Ishikawa (cell line): ENCODE measurements around the gene BUD23.

Experiments used
- CEBPB ChIP-seq: IDR thresholded peaks from 2 replicates; pipeline ENCODE4 v1.6.1; 2012
- CREB1 ChIP-seq: IDR thresholded peaks from 2 replicates; pipeline ENCODE4 v1.6.1; 2012; ENCODE audit warnings: low read depth
- EP300 ChIP-seq: IDR thresholded peaks from 2 replicates; pipeline ENCODE4 v1.6.1; 2012; ENCODE audit warnings: borderline replicate concordance
- FOXM1 ChIP-seq: IDR thresholded peaks from 2 replicates; pipeline ENCODE4 v1.6.1; 2012; ENCODE audit warnings: low read depth, borderline replicate concordance
- NFIC ChIP-seq: IDR thresholded peaks from 2 replicates; pipeline ENCODE4 v1.6.1; 2012
- RAD21 ChIP-seq: IDR thresholded peaks from 2 replicates; pipeline ENCODE4 v1.6.1; 2012; ENCODE audit warnings: low read depth
- TAF1 ChIP-seq: IDR thresholded peaks from 2 replicates; pipeline ENCODE4 v1.6.1; 2012; ENCODE audit warnings: low read depth, mild to moderate bottlenecking
- TCF12 ChIP-seq: IDR thresholded peaks from 2 replicates; pipeline ENCODE4 v1.6.1; 2012; ENCODE audit warnings: low read depth
- YY1 ChIP-seq: IDR thresholded peaks from 2 replicates; pipeline ENCODE4 v1.6.1; 2012; ENCODE audit warnings: low read depth
- TF ChIP-seq, protein P1 (sequence below): IDR thresholded peaks from 2 replicates; pipeline ENCODE4 v1.6.1; 2012
- TF ChIP-seq, protein P2 (sequence below): IDR thresholded peaks from 2 replicates; pipeline ENCODE4 v1.6.1; 2012; ENCODE audit warnings: low read depth, mild to moderate bottlenecking
- TF ChIP-seq, protein P3 (sequence below): IDR thresholded peaks from 2 replicates; pipeline ENCODE4 v1.6.1; 2012

DNA sequence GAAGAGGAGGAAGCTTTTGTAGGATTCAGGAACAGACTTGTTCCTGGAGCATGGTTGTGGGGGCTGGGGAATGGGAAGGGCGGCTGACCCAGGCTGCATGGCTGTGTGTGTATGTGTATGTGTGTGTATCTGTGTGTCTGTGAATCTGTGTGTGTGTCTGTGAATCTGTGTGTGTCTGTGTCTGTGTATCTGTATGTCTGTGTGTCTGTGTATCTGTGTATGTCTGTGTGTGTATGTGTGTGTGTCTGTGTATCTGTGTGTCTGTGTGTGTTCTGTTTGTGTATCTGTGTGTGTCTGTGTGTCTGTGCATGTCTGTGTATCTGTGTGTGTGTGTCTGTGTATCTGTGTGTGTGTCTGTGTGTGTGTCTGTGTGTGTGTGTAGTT lies 42.7 kb downstream of the BUD23 start:
- TF ChIP-seq FOXM1 (no peak), EP300 (no peak), YY1 (no peak), RAD21 (no peak), CEBPB (no peak), TCF12 (no peak), NFIC (no peak), CREB1 (no peak), TAF1 (no peak)
- TF ChIP-seq, protein P1, sequence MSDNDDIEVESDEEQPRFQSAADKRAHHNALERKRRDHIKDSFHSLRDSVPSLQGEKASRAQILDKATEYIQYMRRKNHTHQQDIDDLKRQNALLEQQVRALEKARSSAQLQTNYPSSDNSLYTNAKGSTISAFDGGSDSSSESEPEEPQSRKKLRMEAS: no peak
- TF ChIP-seq, protein P2, sequence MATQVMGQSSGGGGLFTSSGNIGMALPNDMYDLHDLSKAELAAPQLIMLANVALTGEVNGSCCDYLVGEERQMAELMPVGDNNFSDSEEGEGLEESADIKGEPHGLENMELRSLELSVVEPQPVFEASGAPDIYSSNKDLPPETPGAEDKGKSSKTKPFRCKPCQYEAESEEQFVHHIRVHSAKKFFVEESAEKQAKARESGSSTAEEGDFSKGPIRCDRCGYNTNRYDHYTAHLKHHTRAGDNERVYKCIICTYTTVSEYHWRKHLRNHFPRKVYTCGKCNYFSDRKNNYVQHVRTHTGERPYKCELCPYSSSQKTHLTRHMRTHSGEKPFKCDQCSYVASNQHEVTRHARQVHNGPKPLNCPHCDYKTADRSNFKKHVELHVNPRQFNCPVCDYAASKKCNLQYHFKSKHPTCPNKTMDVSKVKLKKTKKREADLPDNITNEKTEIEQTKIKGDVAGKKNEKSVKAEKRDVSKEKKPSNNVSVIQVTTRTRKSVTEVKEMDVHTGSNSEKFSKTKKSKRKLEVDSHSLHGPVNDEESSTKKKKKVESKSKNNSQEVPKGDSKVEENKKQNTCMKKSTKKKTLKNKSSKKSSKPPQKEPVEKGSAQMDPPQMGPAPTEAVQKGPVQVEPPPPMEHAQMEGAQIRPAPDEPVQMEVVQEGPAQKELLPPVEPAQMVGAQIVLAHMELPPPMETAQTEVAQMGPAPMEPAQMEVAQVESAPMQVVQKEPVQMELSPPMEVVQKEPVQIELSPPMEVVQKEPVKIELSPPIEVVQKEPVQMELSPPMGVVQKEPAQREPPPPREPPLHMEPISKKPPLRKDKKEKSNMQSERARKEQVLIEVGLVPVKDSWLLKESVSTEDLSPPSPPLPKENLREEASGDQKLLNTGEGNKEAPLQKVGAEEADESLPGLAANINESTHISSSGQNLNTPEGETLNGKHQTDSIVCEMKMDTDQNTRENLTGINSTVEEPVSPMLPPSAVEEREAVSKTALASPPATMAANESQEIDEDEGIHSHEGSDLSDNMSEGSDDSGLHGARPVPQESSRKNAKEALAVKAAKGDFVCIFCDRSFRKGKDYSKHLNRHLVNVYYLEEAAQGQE: no peak
- TF ChIP-seq, protein P3, sequence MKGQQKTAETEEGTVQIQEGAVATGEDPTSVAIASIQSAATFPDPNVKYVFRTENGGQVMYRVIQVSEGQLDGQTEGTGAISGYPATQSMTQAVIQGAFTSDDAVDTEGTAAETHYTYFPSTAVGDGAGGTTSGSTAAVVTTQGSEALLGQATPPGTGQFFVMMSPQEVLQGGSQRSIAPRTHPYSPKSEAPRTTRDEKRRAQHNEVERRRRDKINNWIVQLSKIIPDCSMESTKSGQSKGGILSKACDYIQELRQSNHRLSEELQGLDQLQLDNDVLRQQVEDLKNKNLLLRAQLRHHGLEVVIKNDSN: no peak
